ENCODE data around the gene FARS2. TPM values are rescaled to one million over a fixed set of nuclear protein-coding genes. Genes with fewer than 3 reads are reported as not detected.

Gene FARS2
- total RNA-seq, 4 donors from 2014 or later, result 2.6 to 21.9 (median 15.0) TPM

- 92 to 93% methylated on average over 2 of the region's 2 CpGs for WGBS, 2 donors (ENCODE audit: low coverage in 1 of 2)
- H3K27me3 ChIP-seq, result no peaks in the 10 kb centered on the region
- H3K27ac ChIP-seq, result no peak overlapping the region
- no peak overlapping the region for H3K4me3 ChIP-seq
- TF ChIP-seq CTCF (IDR thresholded peaks at IDR 0.05) (no peak), POLR2AphosphoS5 (IDR thresholded peaks at IDR 0.05) (no peak), EP300 (IDR thresholded peaks at IDR 0.05; ENCODE audit: low read depth) (no peak), POLR2A (IDR thresholded peaks at IDR 0.05) (no peak)
- no peaks in the 10 kb centered on the region for H3K36me3 ChIP-seq
- no peaks in the 10 kb centered on the region for H3K9me3 ChIP-seq
- in situ Hi-C loops (cut with MboI; ENCODE audit: low pct_ligation_motif_present in 1 of 4, low pct_unique_long_range_greater_than_20kb in 1 of 4, low sequenced_read_pairs in 3 of 4), result no loop called here
- DNase-seq, result no peak
- no peaks in the 10 kb centered on the region for H3K4me1 ChIP-seq
- intact Hi-C loops (cut with DNase I; ENCODE audit: low total_unique reads), result no loop called here
These were observed 20.1 kb upstream of the FARS2 start for GRCh38 chr6:5241252-5241651.

- DNase-seq, result no peak
- 94 to 96% methylated on average over 2 to 12 of the region's 12 CpGs for WGBS, 2 donors (ENCODE audit: low coverage in 1 of 2)
- TF ChIP-seq CTCF (IDR thresholded peaks at IDR 0.05) (no peak), EP300 (IDR thresholded peaks at IDR 0.05; ENCODE audit: low read depth) (no peak), POLR2AphosphoS5 (IDR thresholded peaks at IDR 0.05) (no peak), POLR2A (IDR thresholded peaks at IDR 0.05) (no peak)
- intact Hi-C loops (cut with DNase I; ENCODE audit: low total_unique reads) (no loop called here), in situ Hi-C loops (cut with MboI; ENCODE audit: low pct_ligation_motif_present in 1 of 4, low pct_unique_long_range_greater_than_20kb in 1 of 4, low sequenced_read_pairs in 3 of 4) (no loop called here)
- no peak overlapping the region for H3K27ac ChIP-seq
- H3K27me3 ChIP-seq, result no peaks in the 10 kb centered on the region
- H3K36me3 ChIP-seq, result no peaks in the 10 kb centered on the region
- H3K4me3 ChIP-seq, result no peak overlapping the region
- H3K4me1 ChIP-seq, result no peaks in the 10 kb centered on the region
- H3K9me3 ChIP-seq, result no peaks in the 10 kb centered on the region
These were observed 18.2 kb upstream of the FARS2 start for GRCh38 chr6:5243069-5243468.

GRCh38 chr6:5246141-5247097 lies 14.9 kb upstream of the FARS2 start:
- in situ Hi-C loops (cut with MboI; ENCODE audit: low pct_ligation_motif_present in 1 of 4, low pct_unique_long_range_greater_than_20kb in 1 of 4, low sequenced_read_pairs in 3 of 4) (no loop called here), intact Hi-C loops (cut with DNase I; ENCODE audit: low total_unique reads) (no loop called here)
- H3K9me3 ChIP-seq, result no peaks in the 10 kb centered on the region

More at GRCh38 chr6:5246141-5247097, 14.9 kb upstream of the FARS2 start:
- Histone ChIP-seq H3K27me3 (no peaks in the 10 kb centered on the region), H3K36me3 (no peaks in the 10 kb centered on the region), H3K4me3 (no peak overlapping the region), H3K27ac (no peak overlapping the region), H3K4me1 (no peaks in the 10 kb centered on the region)
- no peak for DNase-seq
- WGBS, 2 donors (ENCODE audit: low coverage in 1 of 2), result 87 to 95% methylated on average over 4 to 13 of the region's 13 CpGs
- no peak for TF ChIP-seq POLR2A (IDR thresholded peaks at IDR 0.05)
- no peak for TF ChIP-seq POLR2AphosphoS5 (IDR thresholded peaks at IDR 0.05)
- TF ChIP-seq EP300 (IDR thresholded peaks at IDR 0.05; ENCODE audit: low read depth), result no peak
- no peak for TF ChIP-seq CTCF (IDR thresholded peaks at IDR 0.05)

Measured in transverse colon (tissue), 4 donors.